Small intestine (tissue), 7 donors: ENCODE data around the gene TRIM59. TPM values are rescaled to one million over a fixed set of nuclear protein-coding genes. Genes with fewer than 3 reads are reported as not detected.

Experiments
- DNase-seq, 2 donors: peaks; one replicate each; pipeline versions ENCODE4 v3.0.0 to v3.0.0-alpha.2; 2013
- FAIRE-seq: peaks from 2 replicates; lab custom pipeline; 2012; peaks lifted over from hg19 to GRCh38; lab: Jason Lieb, UNC
- H3K27ac ChIP-seq, 3 donors: one replicate each; pipeline ENCODE4 v1.5.1; 2013; ENCODE audit warnings: low read length in 2 of 3, mild to moderate bottlenecking in 2 of 3, control low read depth in 1 of 3, inconsistent platforms in 1 of 3, low read depth in 1 of 3, moderate library complexity in 1 of 3
- H3K27me3 ChIP-seq, 3 donors: one replicate each; pipeline ENCODE4 v1.6.1; 2013; ENCODE audit warnings: low read length in 3 of 3, inconsistent platforms in 1 of 3; ENCODE audit not compliant: control insufficient read depth in 3 of 3, insufficient read depth in 3 of 3
- H3K36me3 ChIP-seq, 3 donors: one replicate each; pipeline ENCODE4 v1.6.1; 2013; ENCODE audit warnings: low read length in 3 of 3, inconsistent platforms in 1 of 3, low read depth in 1 of 3, mild to moderate bottlenecking in 1 of 3, moderate library complexity in 1 of 3; ENCODE audit not compliant: control insufficient read depth in 3 of 3, insufficient read depth in 2 of 3
- H3K4me1 ChIP-seq, 3 donors: one replicate each; pipeline ENCODE4 v1.6.1; 2013; ENCODE audit warnings: low read length in 2 of 3, inconsistent platforms in 1 of 3, low read depth in 1 of 3, mild to moderate bottlenecking in 1 of 3, moderate library complexity in 1 of 3; ENCODE audit not compliant: control insufficient read depth in 3 of 3, insufficient read depth in 2 of 3
- H3K4me3 ChIP-seq, 3 donors: one replicate each; pipeline ENCODE4 v1.5.1; 2013; ENCODE audit warnings: low read length in 3 of 3, control low read depth in 1 of 3, inconsistent platforms in 1 of 3, low read depth in 1 of 3, mild to moderate bottlenecking in 1 of 3, moderate library complexity in 1 of 3
- H3K9me3 ChIP-seq, 2 donors: one replicate each; pipeline ENCODE4 v1.6.1; 2013; ENCODE audit warnings: low read depth in 1 of 2, low read length in 1 of 2; ENCODE audit not compliant: control insufficient read depth in 2 of 2, insufficient read depth in 1 of 2
- WGBS, 3 donors: extraction: QIAGEN DNeasy Blood & Tissue Kit; methylation state at CpG; one replicate each; pipeline ENCODE4 v1.1.7; 2013; 5-methylcytosine and 5-hydroxymethylcytosine counted together
- polyA plus RNA-seq, 4 donors: library from polyadenylated mRNA; stranded (reverse) in 3 of 4; unstranded in 1 of 4; fragments of 200-250 nt in 3 of 4; fragments of 120-200 nt in 1 of 4; gene quantifications; one replicate each; pipeline versions ENCODE4 v1.2.1 to v1.2.3, GENCODE V29; 2013
- donor health status: healthy with polysubstance abuse.
- donor health status: control.
- donor health status: control.
- donor health status: Bipolar disorder and iron deficiency.
- donor health status: healthy.

TRIM59 gene
- polyA plus RNA-seq, 4 donors, result 0.54 to 12.2 (median 3.2) TPM

DNA sequence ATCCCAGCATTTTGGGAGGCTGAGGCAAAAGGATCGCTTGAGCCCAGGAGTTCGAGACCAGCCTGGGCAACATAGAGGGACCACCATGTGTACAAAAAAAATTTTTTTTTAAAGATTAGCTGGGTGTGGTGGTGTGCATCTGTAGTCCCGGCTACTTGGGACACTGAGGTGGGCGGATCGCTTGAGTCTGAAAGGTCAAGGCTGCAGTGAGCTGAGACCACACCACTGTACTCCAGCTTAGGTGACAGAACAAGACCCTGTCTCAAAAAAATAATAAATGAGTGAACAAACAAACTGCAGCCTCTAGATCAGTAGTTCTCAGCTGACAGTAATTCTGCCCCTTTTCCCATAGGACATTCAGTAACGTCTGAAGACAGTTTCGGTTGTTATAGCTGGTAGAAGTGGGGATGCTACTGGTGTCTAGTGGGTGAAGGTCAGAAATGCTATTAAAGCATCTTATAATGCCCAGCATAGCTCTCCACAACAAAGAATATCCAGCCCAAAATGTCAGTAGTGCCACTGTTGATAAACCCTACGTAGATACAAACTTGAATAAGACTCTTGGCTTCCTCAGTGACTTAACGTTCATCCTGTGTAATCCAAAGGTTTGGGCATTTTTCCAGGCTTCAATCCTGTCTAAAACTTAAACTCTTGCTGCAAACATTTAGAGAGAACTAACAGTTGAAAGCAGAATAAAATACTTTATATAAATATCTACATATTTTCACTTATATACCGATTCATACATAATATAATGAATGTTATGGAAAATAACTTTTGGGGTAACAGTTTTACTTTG, 39.6 kb downstream of the TRIM59 start:
- DNase-seq (no peak), FAIRE-seq (no peak)
- H3K9me3 ChIP-seq, result no peaks in the 10 kb centered on the region
- H3K4me3 ChIP-seq, result no peak overlapping the region
- peaks cover 3 to 15% (median 4%) of the 10 kb centered on the region in 3 donors for H3K36me3 ChIP-seq
- 80 to 89% (median 85%) methylated on average over 10 of the region's 10 CpGs for WGBS, 3 donors
- no peaks in the 10 kb centered on the region for H3K27me3 ChIP-seq
- H3K4me1 ChIP-seq, result no peaks in the 10 kb centered on the region
- H3K27ac ChIP-seq, result no peak overlapping the region

DNA sequence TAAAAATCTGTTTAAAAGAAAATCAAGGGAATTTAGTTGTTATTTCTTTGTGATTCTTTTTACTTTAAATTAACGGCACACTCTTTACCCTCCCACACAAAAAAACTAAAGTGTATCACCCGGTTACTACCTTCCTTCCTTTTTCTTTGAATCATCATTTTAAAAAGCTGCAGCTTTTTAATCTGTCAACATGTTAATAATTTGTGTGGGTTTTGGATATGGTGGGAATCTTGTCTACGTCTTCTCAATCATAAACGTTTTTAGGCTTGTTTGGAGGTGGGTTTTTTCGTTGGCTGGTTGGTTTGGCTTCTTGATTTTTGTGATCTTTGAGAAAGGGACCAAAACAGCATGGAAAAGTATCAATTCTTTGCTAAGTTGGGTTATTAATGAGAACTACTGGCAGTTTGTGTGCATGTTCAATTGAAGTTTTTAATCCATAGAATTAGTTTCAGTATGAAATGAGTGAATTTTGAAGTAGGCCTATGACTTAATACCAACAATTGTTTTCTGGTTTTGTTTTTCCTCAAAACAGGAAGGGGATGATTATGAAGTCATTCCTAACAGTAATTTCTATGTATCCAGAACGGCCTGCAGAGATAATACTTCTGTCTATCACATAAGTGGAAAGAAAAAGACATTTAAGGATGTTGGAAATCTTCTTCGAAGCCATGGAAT, 45.7 kb downstream of the TRIM59 start:
- no peaks in the 10 kb centered on the region for H3K27me3 ChIP-seq
- no peak overlapping the region for H3K27ac ChIP-seq
- H3K36me3 ChIP-seq, result peaks cover 0 to 4% (median 0%) of the 10 kb centered on the region in 3 donors
- FAIRE-seq (no peak), DNase-seq (peak in 1 of 2 donors; percentile 35)
- no peak overlapping the region for H3K4me3 ChIP-seq
- H3K4me1 ChIP-seq, result no peaks in the 10 kb centered on the region
- no peaks in the 10 kb centered on the region for H3K9me3 ChIP-seq
- WGBS, 3 donors, result 33 to 58% (median 51%) methylated on average over 7 of the region's 7 CpGs

DNA sequence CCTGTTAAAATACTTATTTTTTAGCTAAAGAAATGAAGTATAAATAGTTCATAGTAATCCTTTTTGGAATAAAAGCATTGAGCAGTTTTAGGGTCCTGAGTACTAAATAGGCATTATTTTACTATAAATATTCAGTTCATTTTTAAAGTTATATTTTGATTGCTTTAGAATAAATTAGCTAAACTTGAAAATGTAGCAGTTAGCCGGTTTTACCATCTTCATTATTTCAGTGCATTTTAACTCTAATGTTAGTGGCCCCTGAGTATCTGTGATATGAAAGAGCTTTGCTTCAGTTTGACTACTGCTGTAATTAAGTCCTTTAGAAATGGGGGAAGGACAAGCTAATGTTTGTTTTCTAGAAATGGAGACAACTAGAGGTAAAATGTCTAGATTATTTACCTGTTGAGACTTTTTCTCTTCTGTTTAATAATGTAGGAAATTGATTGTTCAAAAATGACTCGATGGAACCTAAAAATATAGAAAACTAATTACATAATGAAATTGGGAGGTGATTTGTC, 46.5 kb downstream of the TRIM59 start:
- Histone ChIP-seq H3K36me3 (peaks cover 0 to 4% (median 0%) of the 10 kb centered on the region in 3 donors), H3K4me3 (no peak overlapping the region), H3K4me1 (no peaks in the 10 kb centered on the region), H3K27me3 (no peaks in the 10 kb centered on the region), H3K27ac (no peak overlapping the region), H3K9me3 (no peaks in the 10 kb centered on the region)
- DNase-seq (peak; percentile 3 to 35), FAIRE-seq (no peak)
- 17 to 27% (median 17%) methylated on average over 2 of the region's 2 CpGs for WGBS, 3 donors

DNA sequence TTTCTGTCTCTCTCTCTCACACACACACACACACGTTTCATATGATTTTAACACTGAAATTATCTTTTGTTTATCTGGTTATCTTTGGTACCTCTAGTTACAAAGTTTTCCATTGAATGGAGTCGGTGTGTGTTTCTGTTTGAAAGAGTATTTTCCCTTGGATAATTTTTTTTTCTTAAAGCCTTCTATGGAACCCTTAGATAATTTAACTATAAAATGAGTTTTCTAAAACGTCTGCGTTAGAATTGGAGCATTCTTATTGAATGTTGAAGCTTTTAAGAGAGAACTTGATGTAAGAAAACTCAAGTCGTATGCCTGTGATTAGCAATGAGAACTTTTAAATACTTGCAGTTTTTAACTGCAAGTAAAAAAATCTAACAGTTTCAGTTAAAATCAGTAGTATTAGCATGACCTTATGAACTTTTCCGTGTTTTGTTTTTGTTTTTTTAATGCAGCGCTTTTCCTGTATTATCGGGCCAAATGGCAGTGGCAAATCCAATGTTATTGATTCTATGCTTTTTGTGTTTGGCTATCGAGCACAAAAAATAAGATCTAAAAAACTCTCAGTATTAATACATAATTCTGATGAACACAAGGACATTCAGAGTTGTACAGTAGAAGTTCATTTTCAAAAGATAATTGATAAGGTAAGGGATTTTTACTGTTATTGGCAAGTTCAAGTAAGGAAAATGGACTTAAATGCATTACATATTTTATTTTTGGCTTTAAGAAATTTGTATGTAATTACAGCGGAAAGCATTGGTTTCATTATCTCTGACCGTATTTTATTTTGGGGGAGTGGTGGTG, 47.2 kb downstream of the TRIM59 start:
- Histone ChIP-seq H3K9me3 (no peaks in the 10 kb centered on the region), H3K27me3 (no peaks in the 10 kb centered on the region), H3K4me3 (peak overlapping the region in 1 of 3 donors; percentile 97), H3K4me1 (no peaks in the 10 kb centered on the region), H3K36me3 (peaks cover 0 to 4% (median 0%) of the 10 kb centered on the region in 3 donors), H3K27ac (no peak overlapping the region)
- FAIRE-seq, result no peak
- WGBS, 3 donors, result 9 to 16% (median 11%) methylated on average over 11 of the region's 11 CpGs
- peak; percentile 2 to 44 for DNase-seq

DNA sequence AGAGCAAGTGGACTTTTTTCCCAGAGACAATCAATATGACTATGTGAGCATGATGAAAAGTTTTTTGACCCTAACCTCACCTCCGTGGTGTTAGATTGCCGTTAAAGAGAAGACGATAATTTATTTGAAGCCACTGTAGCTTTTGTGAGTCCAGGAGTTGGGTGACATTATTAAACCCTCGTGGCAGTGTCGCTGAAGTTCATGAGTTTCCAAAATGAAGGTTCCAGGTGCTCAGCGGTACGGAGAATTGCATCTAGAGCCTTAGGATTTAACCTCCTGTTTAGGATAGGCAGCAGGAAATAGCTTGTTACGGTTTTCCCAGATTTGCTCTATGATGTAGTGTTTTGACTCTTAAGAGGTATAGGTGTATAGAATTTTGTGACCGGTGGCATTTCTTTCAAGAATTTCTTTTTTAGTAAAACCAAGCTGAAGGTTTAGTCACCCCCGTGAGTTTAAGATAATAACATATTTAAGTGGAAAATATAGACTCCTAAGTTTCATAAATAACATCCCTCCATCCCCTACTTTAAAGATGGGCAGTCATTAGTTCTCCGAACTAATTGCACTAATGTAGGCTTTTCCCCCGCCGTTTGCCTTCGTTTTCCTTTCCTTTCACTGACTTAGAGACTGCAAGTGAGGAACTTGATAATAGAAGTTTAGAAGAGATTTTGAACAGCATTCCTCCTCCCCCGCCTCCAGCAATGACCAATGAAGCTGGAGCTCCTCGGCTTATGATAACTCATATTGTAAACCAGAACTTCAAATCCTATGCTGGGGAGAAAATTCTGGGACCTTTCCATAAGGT, 48.1 kb downstream of the TRIM59 start:
- Histone ChIP-seq H3K9me3 (no peaks in the 10 kb centered on the region), H3K27ac (peak overlapping the region; percentile 74 to 95 (median 90)), H3K27me3 (no peaks in the 10 kb centered on the region), H3K4me1 (no peaks in the 10 kb centered on the region), H3K4me3 (peak overlapping the region; percentile 77 to 97 (median 89)), H3K36me3 (no peaks in the 10 kb centered on the region)
- DNase-seq (peak; percentile 39 to 61), FAIRE-seq (no peak)
- WGBS, 3 donors, result 2 to 3% (median 3%) methylated on average over 16 of the region's 16 CpGs

DNA sequence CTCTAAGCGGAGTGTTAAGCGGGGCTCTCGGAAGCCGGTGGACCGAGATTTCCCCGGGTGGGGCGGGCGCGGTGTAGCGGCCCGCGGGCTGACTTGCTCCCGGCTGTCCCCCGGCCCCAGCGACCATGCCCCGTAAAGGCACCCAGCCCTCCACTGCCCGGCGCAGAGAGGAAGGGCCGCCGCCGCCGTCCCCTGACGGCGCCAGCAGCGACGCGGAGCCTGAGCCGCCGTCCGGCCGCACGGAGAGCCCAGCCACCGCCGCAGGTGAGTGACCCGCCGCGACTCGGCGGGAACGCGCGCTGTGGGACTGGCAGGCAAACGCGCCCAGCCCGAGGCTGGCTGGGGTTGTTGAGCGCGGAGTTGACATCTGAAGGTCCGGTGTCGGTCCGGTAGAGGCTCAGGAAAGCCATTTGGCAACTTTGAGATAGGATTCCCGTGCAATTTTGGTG, 48.9 kb downstream of the TRIM59 start:
- no peaks in the 10 kb centered on the region for H3K36me3 ChIP-seq
- H3K9me3 ChIP-seq, result no peaks in the 10 kb centered on the region
- peak; percentile 24 to 65 for DNase-seq
- peak overlapping the region; percentile 77 to 97 (median 89) for H3K4me3 ChIP-seq
- no peaks in the 10 kb centered on the region for H3K27me3 ChIP-seq
- WGBS, 3 donors, result 0% methylated on average over 51 of the region's 51 CpGs
- H3K27ac ChIP-seq, result peak overlapping the region; percentile 74 to 95 (median 90)
- H3K4me1 ChIP-seq, result no peaks in the 10 kb centered on the region
- no peak for FAIRE-seq

DNA sequence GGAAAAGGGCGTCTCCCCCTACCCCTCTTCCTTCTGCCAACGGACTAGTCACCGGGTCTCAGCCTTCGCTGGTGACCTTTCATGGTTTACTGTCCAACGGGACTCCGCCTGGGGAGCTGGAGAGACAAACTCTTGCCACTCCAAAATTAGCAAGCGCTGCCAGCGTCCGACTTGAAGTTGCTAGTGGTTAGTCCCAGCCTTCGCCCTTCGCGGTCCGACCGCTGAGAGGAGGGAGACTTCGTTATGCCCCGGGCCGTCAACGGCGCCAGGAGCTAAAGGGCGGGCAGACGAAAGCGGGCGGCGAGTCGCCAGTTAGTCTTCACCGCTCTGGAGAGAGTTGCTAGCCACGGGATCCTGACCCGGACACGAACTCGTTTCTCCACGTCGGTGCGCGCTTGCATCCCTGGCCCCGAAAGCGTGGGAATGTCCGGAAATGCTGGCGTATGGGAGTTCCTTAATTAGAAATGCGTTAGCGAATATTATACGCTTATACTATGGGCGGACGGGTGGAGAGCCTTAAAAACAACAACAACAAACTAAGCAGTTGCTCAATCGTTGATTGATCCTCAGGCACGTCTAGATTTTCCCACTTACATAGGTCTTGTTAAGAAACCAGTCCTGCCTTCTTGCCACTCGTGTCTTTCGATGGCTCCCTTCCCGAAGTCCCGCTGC, 49.4 kb downstream of the TRIM59 start:
- peak overlapping the region; percentile 74 to 95 (median 90) for H3K27ac ChIP-seq
- peak overlapping the region; percentile 77 to 97 (median 89) for H3K4me3 ChIP-seq
- WGBS, 3 donors, result 0% methylated on average over 49 of the region's 49 CpGs
- H3K9me3 ChIP-seq, result no peaks in the 10 kb centered on the region
- FAIRE-seq, result no peak
- DNase-seq, result peak; percentile 50 to 72
- no peaks in the 10 kb centered on the region for H3K36me3 ChIP-seq
- no peaks in the 10 kb centered on the region for H3K27me3 ChIP-seq
- no peaks in the 10 kb centered on the region for H3K4me1 ChIP-seq
